Memory B cell (primary cell): ENCODE results near the gene ATG7.
A peak's percentile ranks its signal among the peaks of the same experiment; 100 is the strongest.
"Not testable (repeated sequence)": the region's sequence is repeated elsewhere in the genome, so short reads cannot be mapped to it uniquely, and the experiment has no call there.

Experiments used
- ATAC-seq: fragments of 150-1000 bp; cut with Tn5 transposase; 2 replicates; pipeline ENCODE4 v1.10.0; 2021; ENCODE audit warnings: low read depth, mild to moderate bottlenecking, moderate library complexity
- DNase-seq, 2 donors: peaks; one replicate each; pipeline ENCODE4 v3.0.0; 2022; ENCODE audit warnings: low spot score in 2 of 2
- H3K27ac Mint-ChIP-seq: one replicate; pipeline ENCODE4 v1.8.0; 2022; ENCODE audit warnings: mild to moderate bottlenecking, moderate library complexity, mixed read lengths
- H3K27me3 Mint-ChIP-seq: one replicate; pipeline ENCODE4 v1.8.0; 2022; ENCODE audit warnings: mixed read lengths
- H3K36me3 Mint-ChIP-seq: one replicate; pipeline ENCODE4 v1.8.0; 2022; ENCODE audit warnings: mild to moderate bottlenecking, mixed read lengths
- H3K4me1 Mint-ChIP-seq: one replicate; pipeline ENCODE4 v1.8.0; 2022; ENCODE audit warnings: mixed read lengths
- H3K4me3 Mint-ChIP-seq: one replicate; pipeline ENCODE4 v1.8.0; 2022; ENCODE audit warnings: mild to moderate bottlenecking, moderate library complexity, mixed read lengths
- H3K9me3 Mint-ChIP-seq: one replicate; pipeline ENCODE4 v1.8.0; 2022; ENCODE audit warnings: mixed read lengths

The ATG7 gene

GRCh38 chr3:11592445-11593298 lies 320.5 kb downstream of the ATG7 start:
- no peaks in the 10 kb centered on the region for H3K27me3 Mint-ChIP-seq
- H3K9me3 Mint-ChIP-seq = no peaks in the 10 kb centered on the region
- no peak for ATAC-seq
- H3K4me1 Mint-ChIP-seq = peaks cover 26% of the 10 kb centered on the region
- H3K36me3 Mint-ChIP-seq = peaks cover 36% of the 10 kb centered on the region
- H3K4me3 Mint-ChIP-seq = no peak overlapping the region
- no peak for DNase-seq
- H3K27ac Mint-ChIP-seq = peak overlapping the region; percentile 14

GRCh38 chr3:11593318-11594034 lies 321.3 kb downstream of the ATG7 start:
- Mint-ChIP-seq H3K27me3 (no peaks in the 10 kb centered on the region), H3K4me1 (peaks cover 28% of the 10 kb centered on the region), H3K27ac (peak overlapping the region; percentile 14), H3K9me3 (no peaks in the 10 kb centered on the region), H3K36me3 (peaks cover 38% of the 10 kb centered on the region), H3K4me3 (no peak overlapping the region)
- ATAC-seq = no peak
- DNase-seq = no peak

GRCh38 chr3:11595024-11595423 lies 322.8 kb downstream of the ATG7 start:
- peaks cover 35% of the 10 kb centered on the region for H3K36me3 Mint-ChIP-seq
- H3K27me3 Mint-ChIP-seq, H3K27ac Mint-ChIP-seq: not testable (repeated sequence)

GRCh38 chr3:11596387-11596786 lies 324.2 kb downstream of the ATG7 start:
- no peak for DNase-seq
- H3K36me3 Mint-ChIP-seq = peaks cover 35% of the 10 kb centered on the region
- no peak for ATAC-seq
- peak overlapping the region; percentile 64 for H3K27ac Mint-ChIP-seq
- no peak overlapping the region for H3K4me3 Mint-ChIP-seq
- no peaks in the 10 kb centered on the region for H3K9me3 Mint-ChIP-seq
- H3K27me3 Mint-ChIP-seq = no peaks in the 10 kb centered on the region
- peaks cover 32% of the 10 kb centered on the region for H3K4me1 Mint-ChIP-seq

More at GRCh38 chr3:11595024-11595423, 322.8 kb downstream of the ATG7 start:
- not testable (repeated sequence) for H3K4me3 Mint-ChIP-seq, DNase-seq, ATAC-seq, H3K9me3 Mint-ChIP-seq
- peaks cover 26% of the 10 kb centered on the region for H3K4me1 Mint-ChIP-seq

- H3K36me3 Mint-ChIP-seq = peaks cover 23% of the 10 kb centered on the region
- ATAC-seq (no peak), DNase-seq (no peak)
- no peaks in the 10 kb centered on the region for H3K27me3 Mint-ChIP-seq
- peaks cover 36% of the 10 kb centered on the region for H3K4me1 Mint-ChIP-seq
- no peaks in the 10 kb centered on the region for H3K9me3 Mint-ChIP-seq
- peak overlapping the region; percentile 27 for H3K4me3 Mint-ChIP-seq
- H3K27ac Mint-ChIP-seq = peak overlapping the region; percentile 95
These were observed 328.5 kb downstream of the ATG7 start for GRCh38 chr3:11600501-11601282.

- H3K9me3 Mint-ChIP-seq = no peaks in the 10 kb centered on the region
- peak overlapping the region; percentile 69 for H3K4me3 Mint-ChIP-seq
- DNase-seq (peak; percentile 66 to 68), ATAC-seq (peak; percentile 98)
- peaks cover 39% of the 10 kb centered on the region for H3K4me1 Mint-ChIP-seq
- peak overlapping the region; percentile 95 for H3K27ac Mint-ChIP-seq
- H3K36me3 Mint-ChIP-seq = peaks cover 20% of the 10 kb centered on the region
- H3K27me3 Mint-ChIP-seq = no peaks in the 10 kb centered on the region
These were observed 329.4 kb downstream of the ATG7 start for GRCh38 chr3:11601446-11602238.

GRCh38 chr3:11602239-11602840 lies 330.1 kb downstream of the ATG7 start:
- Mint-ChIP-seq H3K4me3 (peak overlapping the region; percentile 69), H3K9me3 (no peaks in the 10 kb centered on the region), H3K27ac (peak overlapping the region; percentile 95), H3K27me3 (no peaks in the 10 kb centered on the region), H3K36me3 (peaks cover 17% of the 10 kb centered on the region), H3K4me1 (peaks cover 41% of the 10 kb centered on the region)
- ATAC-seq (no peak), DNase-seq (no peak)

- peaks cover 15% of the 10 kb centered on the region for H3K36me3 Mint-ChIP-seq
- no peak for ATAC-seq
These were observed 330.8 kb downstream of the ATG7 start for GRCh38 chr3:11602886-11603527.

GRCh38 chr3:11603628-11604027 lies 331.4 kb downstream of the ATG7 start:
- Mint-ChIP-seq H3K27me3 (no peaks in the 10 kb centered on the region), H3K27ac (peak overlapping the region; percentile 95), H3K4me1 (peaks cover 35% of the 10 kb centered on the region), H3K4me3 (no peak overlapping the region), H3K9me3 (no peaks in the 10 kb centered on the region), H3K36me3 (peaks cover 12% of the 10 kb centered on the region)
- ATAC-seq (no peak), DNase-seq (no peak)

More at GRCh38 chr3:11602886-11603527, 330.8 kb downstream of the ATG7 start:
- DNase-seq = no peak
- no peaks in the 10 kb centered on the region for H3K9me3 Mint-ChIP-seq
- H3K4me1 Mint-ChIP-seq = peaks cover 39% of the 10 kb centered on the region
- peak overlapping the region; percentile 95 for H3K27ac Mint-ChIP-seq
- no peak overlapping the region for H3K4me3 Mint-ChIP-seq
- no peaks in the 10 kb centered on the region for H3K27me3 Mint-ChIP-seq

GRCh38 chr3:11604139-11604892 lies 332.1 kb downstream of the ATG7 start:
- H3K4me3 Mint-ChIP-seq = no peak overlapping the region
- no peaks in the 10 kb centered on the region for H3K27me3 Mint-ChIP-seq
- peaks cover 34% of the 10 kb centered on the region for H3K4me1 Mint-ChIP-seq
- DNase-seq (no peak), ATAC-seq (no peak)
- H3K9me3 Mint-ChIP-seq = no peaks in the 10 kb centered on the region
- peak overlapping the region; percentile 95 for H3K27ac Mint-ChIP-seq
- peaks cover 8% of the 10 kb centered on the region for H3K36me3 Mint-ChIP-seq

- H3K27me3 Mint-ChIP-seq = no peaks in the 10 kb centered on the region
- H3K36me3 Mint-ChIP-seq = peaks cover 8% of the 10 kb centered on the region
- DNase-seq = no peak
- H3K27ac Mint-ChIP-seq = peak overlapping the region; percentile 46
- no peaks in the 10 kb centered on the region for H3K9me3 Mint-ChIP-seq
- no peak for ATAC-seq
- H3K4me1 Mint-ChIP-seq = peaks cover 41% of the 10 kb centered on the region
- H3K4me3 Mint-ChIP-seq = no peak overlapping the region
These were observed 333.2 kb downstream of the ATG7 start for GRCh38 chr3:11605398-11605797.
